K562 (cell line): Measurements from ENCODE around the gene RGL4. TPM values are rescaled to one million over a fixed set of nuclear protein-coding genes. Genes with fewer than 3 reads are reported as not detected.

Experiments used
- ATAC-seq: fragments of 200-7000 bp; cut with Tn5 transposase; 3 replicates; pipeline ENCODE4 v1.9.1; 2020; ENCODE audit warnings: moderate library complexity
- BruUV-seq: library from RNA; stranded (reverse); fragments of 400-500 nt; replicated peaks from 2 replicates; lab custom pipeline; 2021; lab: Mats Ljungman, UMichigan
- CTCF ChIA-PET: fragments of 300-600 bp; formaldehyde crosslinking; extraction: SDS; loops from one replicate; lab custom pipeline; 2021; ENCODE audit warnings: low intra/inter-chr PET ratio; lab: Yijun Ruan, JAX
- POLR2A ChIA-PET: fragments of 300-600, 350-650 bp; sonication (Branson Sonifier 250); formaldehyde crosslinking; extraction: SDS; loops from one replicate; lab custom pipeline; 2021; ENCODE audit warnings: antibody characterized with exemption, inconsistent platforms; lab: Yijun Ruan, JAX
- DNase-seq, 4 experiments: peaks; one replicate each; pipeline versions ENCODE4 v3.0.0 to v3.0.0-alpha.2; 2011 to 2018; ENCODE audit warnings: low spot score in 3 of 4, mixed read lengths in 3 of 4; ENCODE audit errors: extremely low read depth in 1 of 4
- FAIRE-seq: peaks from 2 replicates; lab custom pipeline; 2011; peaks lifted over from hg19 to GRCh38; lab: Jason Lieb, UNC
- H2AFZ ChIP-seq: 2 replicates; pipeline ENCODE4 v1.6.0; 2011; ENCODE audit warnings: low read depth, low read length, control low read depth, inconsistent platforms
- H3K27ac ChIP-seq: fragments of 200-600 bp; 3 replicates; pipeline ENCODE4 v1.8.0; 2011; ENCODE audit warnings: low read depth, mild to moderate bottlenecking, control low read depth, inconsistent platforms, low read length, moderate library complexity, mixed read lengths; ENCODE audit errors: extremely low read depth
- H3K27me3 ChIP-seq, 2 experiments: fragments of 300-600 bp in 1 of 2; 2 replicates in 1 of 2; 3 replicates in 1 of 2; pipeline versions ENCODE4 v1.6.0 to v1.8.0; 2011; ENCODE audit warnings: inconsistent platforms in 2 of 2, low read length in 2 of 2, mild to moderate bottlenecking in 1 of 2, mixed read lengths in 1 of 2, moderate library complexity in 1 of 2; ENCODE audit not compliant: control insufficient read depth in 2 of 2, insufficient read depth in 2 of 2
- H3K36me3 ChIP-seq: fragments of 300-600 bp; 3 replicates; pipeline ENCODE4 v1.8.0; 2011; ENCODE audit warnings: mild to moderate bottlenecking, low read length, inconsistent platforms; ENCODE audit not compliant: control insufficient read depth, insufficient read depth
- H3K4me1 ChIP-seq, 2 experiments: fragments of 200-600 bp in 1 of 2; replicated peaks in 1 of 2; 2 replicates in 1 of 2; 3 replicates in 1 of 2; pipeline versions ENCODE4 v1.5.1 to v1.8.0; 2011; ENCODE audit warnings: inconsistent platforms in 2 of 2, low read length in 2 of 2, mild to moderate bottlenecking in 1 of 2, mixed read lengths in 1 of 2, moderate library complexity in 1 of 2; ENCODE audit not compliant: control insufficient read depth in 2 of 2, insufficient read depth in 2 of 2
- H3K4me2 ChIP-seq: 2 replicates; pipeline ENCODE4 v1.6.1; 2011; ENCODE audit warnings: low read length, control low read depth, inconsistent platforms, mixed read lengths; ENCODE audit not compliant: insufficient read depth
- H3K4me3 ChIP-seq: fragments of 200-600 bp; sonication (generic), shearing (Covaris generic); 2 replicates; pipeline ENCODE4 v1.5.1; 2016; ENCODE audit warnings: control low read depth, inconsistent platforms
- H3K79me2 ChIP-seq: fragments of 200-600 bp; 3 replicates; pipeline ENCODE4 v1.8.0; 2011; ENCODE audit warnings: low read length, inconsistent platforms; ENCODE audit not compliant: control insufficient read depth, insufficient read depth
- H3K9ac ChIP-seq, 2 experiments: 2 replicates each; pipeline versions ENCODE4 v1.6.0 to v1.6.1; 2011; ENCODE audit warnings: low read depth in 2 of 2, low read length in 2 of 2, control low read depth in 1 of 2, inconsistent platforms in 1 of 2, mild to moderate bottlenecking in 1 of 2, mixed read lengths in 1 of 2; ENCODE audit not compliant: insufficient read depth in 1 of 2
- H3K9me1 ChIP-seq: one replicate; pipeline ENCODE4 v1.6.0; 2011; ENCODE audit warnings: inconsistent platforms, mild to moderate bottlenecking, low read length, moderate library complexity; ENCODE audit not compliant: control insufficient read depth, insufficient read depth
- H3K9me3 ChIP-seq: replicated peaks from 2 replicates; pipeline ENCODE4 v1.5.1; 2011; ENCODE audit warnings: low read depth, low read length, inconsistent platforms; ENCODE audit not compliant: control insufficient read depth, insufficient read depth
- H4K20me1 ChIP-seq: replicated peaks from 2 replicates; pipeline ENCODE4 v1.6.1; 2011; ENCODE audit warnings: low read length, inconsistent platforms, mixed read lengths; ENCODE audit not compliant: control insufficient read depth, insufficient read depth
- JUND ChIP-seq, 2 experiments: IDR thresholded peaks; 2 replicates in 1 of 2; 3 replicates in 1 of 2; pipeline ENCODE4 v1.6.1; 2011; ENCODE audit warnings: borderline replicate concordance in 2 of 2, low read depth in 2 of 2, low read length in 2 of 2, improper control_type of control experiment in 1 of 2, missing biosample characterization in 1 of 2, missing genetic modification characterization in 1 of 2, missing genetic modification reagents in 1 of 2
- MYC ChIP-seq, 2 experiments: fragments of 250-450 bp in 1 of 2; sonication (Bioruptor Pico) in 1 of 2; IDR thresholded peaks; 2 replicates each; pipeline versions ENCODE4 v1.5.1 to v1.6.1; 2012 to 2021; ENCODE audit warnings: low read depth in 2 of 2, borderline replicate concordance in 1 of 2, improper control_type of control experiment in 1 of 2, low read length in 1 of 2, mild to moderate bottlenecking in 1 of 2, moderate library complexity in 1 of 2
- WGBS: fragments of 100-300 bp; shearing (Covaris generic); methylation state at CpG from one replicate; pipeline ENCODE4 v1.1.6; 2016; ENCODE audit warnings: low coverage, mixed read lengths; ENCODE audit not compliant: insufficient coverage; ENCODE audit errors: missing lambda C conversion rate; 5-methylcytosine and 5-hydroxymethylcytosine counted together
- in situ Hi-C: fragments of 300-500 bp; cut with MboI; formaldehyde crosslinking; loops from 4 replicates; pipeline ENCODE4 v1.15.0; 2018; ENCODE audit warnings: inconsistent platforms, mixed read lengths
- intact Hi-C: fragments of 100-400 bp; cut with micrococcal nuclease; formaldehyde crosslinking; loops from 2 replicates; pipeline ENCODE4 v1.14.2; 2022
- polyA plus RNA-seq, 8 experiments: library from polyadenylated mRNA; depleted of rRNA in 4 of 8; stranded (reverse) in 5 of 8; unstranded in 3 of 8; fragments of >200 nt; fragmentation: Nextera tagmentation in 2 of 8; fragmentation: Illumina TruSeq in 1 of 8; extraction: Ambion mirVana in 2 of 8; extraction: Trizol in 1 of 8; gene quantifications; 2 replicates each; pipeline versions ENCODE4 v1.2.1 to v1.2.3, GENCODE V29; 2011 to 2014; ENCODE audit warnings: inconsistent platforms in 1 of 8, missing spikeins in 1 of 8
- total RNA-seq, 7 experiments: library from RNA; depleted of rRNA in 6 of 7; stranded (reverse); fragments of >200 nt in 6 of 7; fragmentation: Illumina TruSeq in 2 of 7; extraction: Trizol in 2 of 7; gene quantifications; 2 replicates each; pipeline versions ENCODE4 v1.2.1 to v1.2.3, GENCODE V29; 2011 to 2021; ENCODE audit warnings: low replicate concordance in 1 of 7

RGL4 gene
- total and polyA plus RNA-seq, 9 of the 15 experiments (the other 6 are each of a cell fraction or from before 2014, with no cell fraction given), result not detected

- intact Hi-C loops, result no loop called here
- Histone ChIP-seq H2AFZ (no peak overlapping the region), H3K9me3 (no peaks in the 10 kb centered on the region), H3K4me2 (no peak overlapping the region), H3K36me3 (peaks cover 26% of the 10 kb centered on the region; the same call in 2 of the 3 replicates), H3K9me1 (no peaks in the 10 kb centered on the region), H3K79me2 (no peaks in the 10 kb centered on the region), H4K20me1 (no peaks in the 10 kb centered on the region), H3K4me3 (no peak overlapping the region), H3K27me3 (no peaks in the 10 kb centered on the region), H3K27ac (no peak overlapping the region), H3K4me1 (peaks cover 0 to 3% of the 10 kb centered on the region in 2 experiments; a peak in 1 of 5 replicates), H3K9ac (no peak overlapping the region; a peak in 1 of 4 replicates)
- ChIA-PET POLR2A (interaction anchor here (0.6 to 1.2 kb wide), 4 partner anchors 8 to 43 kb away, joined by 3 to 4 read pairs (median 4); partner anchors contain the start of gene ZNF70), CTCF (interaction anchor here (0.6 kb wide), 1 partner anchor 1163 kb away, joined by 3 read pairs; no protein-coding TSS in a partner anchor)
- 0 out of 2 replicates have a peak, but pooled peaks have one; percentile 3 for TF ChIP-seq JUND (IDR thresholded peaks at IDR 0.05; ENCODE audit: borderline replicate concordance, low read depth, low read length)
- TF ChIP-seq JUND (tag; IDR thresholded peaks at IDR 0.05; ENCODE audit: borderline replicate concordance, low read depth, low read length), result no peak
- TF ChIP-seq MYC (IDR thresholded peaks at IDR 0.05; ENCODE audit: low read depth, low read length), result no peak
- no peak for TF ChIP-seq MYC (CRISPR knock-in tag; IDR thresholded peaks at IDR 0.05; ENCODE audit: borderline replicate concordance, low read depth)
- FAIRE-seq (no peak), DNase-seq (peak in 1 of 4 experiments; percentile 19), ATAC-seq (peak; percentile 57)
- 66% methylated on average over 3 of the region's 7 CpGs for WGBS
- in situ Hi-C loops, result no loop called here
- no TSS peak for BruUV-seq
Observed at GRCh38 chr22:23742505-23743264, 51.9 kb downstream of the RGL4 start.
